Esophagus muscularis mucosa (tissue), 4 donors: ENCODE data around the gene ZAP70. TPM values are rescaled to one million over a fixed set of nuclear protein-coding genes. Genes with fewer than 3 reads are reported as not detected.

Experiments
- DNase-seq: peaks from one replicate; pipeline ENCODE4 v3.0.0-alpha.2; 2017; ENCODE audit errors: extremely low spot score
- H3K27ac ChIP-seq, 4 donors: fragments of 200-600 bp; sonication (generic); replicated peaks in 1 of 4; 1 replicate in 3 of 4; 2 replicates in 1 of 4; pipeline ENCODE4 v1.5.1; 2016 to 2019; ENCODE audit warnings: mild to moderate bottlenecking in 1 of 4
- H3K27me3 ChIP-seq, 4 donors: fragments of 200-600 bp; sonication (generic); one replicate each; pipeline versions ENCODE4 v1.5.1 to v1.6.0; 2016 to 2019
- H3K36me3 ChIP-seq, 4 donors: fragments of 200-600 bp; sonication (generic); one replicate each; pipeline ENCODE4 v1.5.1; 2016 to 2019
- H3K4me1 ChIP-seq, 4 donors: fragments of 200-600 bp; sonication (generic); one replicate each; pipeline ENCODE4 v1.5.1; 2016 to 2019
- H3K4me3 ChIP-seq, 4 donors: fragments of 200-600 bp; sonication (generic); 1 replicate in 2 of 4; 2 replicates in 2 of 4; pipeline ENCODE4 v1.5.1; 2016 to 2019; ENCODE audit warnings: mild to moderate bottlenecking in 4 of 4, moderate library complexity in 1 of 4
- H3K9me3 ChIP-seq, 4 donors: fragments of 200-600 bp; sonication (generic); 1 replicate in 3 of 4; 2 replicates in 1 of 4; pipeline ENCODE4 v1.5.1; 2016 to 2019
- CTCF ChIP-seq, 3 experiments: fragments of 200-600 bp in 2 of 3; fragments of 450-650 bp in 1 of 3; sonication (generic) in 2 of 3; IDR thresholded peaks; one replicate each; pipeline ENCODE4 v1.5.1; 2017 to 2019; ENCODE audit warnings: antibody characterized with exemption in 3 of 3, mild to moderate bottlenecking in 2 of 3, moderate library complexity in 1 of 3
- EP300 ChIP-seq: sonication (generic); formaldehyde crosslinking; IDR thresholded peaks from one replicate; pipeline ENCODE4 v1.6.1; 2017; ENCODE audit warnings: antibody characterized with exemption
- POLR2A ChIP-seq: fragments of 450-650 bp; IDR thresholded peaks from one replicate; pipeline ENCODE4 v1.6.1; 2017; ENCODE audit warnings: antibody characterized with exemption, moderate library complexity, mild to moderate bottlenecking, low read depth
- POLR2AphosphoS5 ChIP-seq, 2 donors: sonication (generic); formaldehyde crosslinking; IDR thresholded peaks; one replicate each; pipeline ENCODE4 v1.6.1; 2017; ENCODE audit warnings: antibody characterized with exemption in 2 of 2
- WGBS: methylation state at CpG from one replicate; pipeline ENCODE4 v1.1.5; 2018; 5-methylcytosine and 5-hydroxymethylcytosine counted together
- intact Hi-C: fragments of 100-400 bp; cut with DNase I; formaldehyde crosslinking; loops from one replicate; pipeline ENCODE4 v1.15.1; 2023
- total RNA-seq, 4 donors: library from RNA; depleted of rRNA; stranded (reverse); fragments of >200 nt; gene quantifications; one replicate each; pipeline versions ENCODE4 v1.1.0 to v1.2.1, GENCODE V29; 2016

ZAP70 gene
- total RNA-seq, 4 donors from 2014 or later: 1.2 to 3.5 (median 1.8) TPM

GRCh38 chr2:97735161-97735561, 21.8 kb downstream of the ZAP70 start:
- TF ChIP-seq POLR2A (no peak), POLR2AphosphoS5 (IDR thresholded peaks at IDR 0.05) (no peak), EP300 (no peak), CTCF (IDR thresholded peaks at IDR 0.05) (no peak)
- intact Hi-C loops: no loop called here
- Histone ChIP-seq H3K4me1 (no peaks in the 10 kb centered on the region), H3K27ac (no peak overlapping the region), H3K27me3 (no peaks in the 10 kb centered on the region), H3K4me3 (no peak overlapping the region), H3K9me3 (peaks cover 0 to 4% (median 4%) of the 10 kb centered on the region in 4 donors), H3K36me3 (no peaks in the 10 kb centered on the region)
- 93% methylated on average over 26 of the region's 29 CpGs for WGBS
- no peak for DNase-seq

- no peak overlapping the region for H3K27ac ChIP-seq
- H3K9me3 ChIP-seq: no peaks in the 10 kb centered on the region
- intact Hi-C loops: no loop called here
- no peaks in the 10 kb centered on the region for H3K27me3 ChIP-seq
- no peaks in the 10 kb centered on the region for H3K36me3 ChIP-seq
- peaks cover 0 to 7% (median 6%) of the 10 kb centered on the region in 4 donors for H3K4me1 ChIP-seq
- no peak for DNase-seq
- WGBS: 78% methylated on average over 4 of the region's 4 CpGs
- no peak overlapping the region for H3K4me3 ChIP-seq
- TF ChIP-seq POLR2A (no peak), CTCF (IDR thresholded peaks at IDR 0.05) (no peak), POLR2AphosphoS5 (IDR thresholded peaks at IDR 0.05) (no peak), EP300 (no peak)
Observed at GRCh38 chr2:97736185-97736584, 22.8 kb downstream of the ZAP70 start.

GRCh38 chr2:97736608-97737330, 23.4 kb downstream of the ZAP70 start:
- WGBS: 82% methylated on average over 13 of the region's 20 CpGs
- H3K27ac ChIP-seq: no peak overlapping the region
- H3K9me3 ChIP-seq: no peaks in the 10 kb centered on the region
- TF ChIP-seq POLR2AphosphoS5 (IDR thresholded peaks at IDR 0.05): no peak
- no peak for TF ChIP-seq POLR2A
- TF ChIP-seq EP300: no peak
- no peak for TF ChIP-seq CTCF (IDR thresholded peaks at IDR 0.05)
- DNase-seq: no peak
- no peak overlapping the region for H3K4me3 ChIP-seq
- H3K4me1 ChIP-seq: peaks cover 2 to 7% (median 6%) of the 10 kb centered on the region in 4 donors
- H3K27me3 ChIP-seq: no peaks in the 10 kb centered on the region
- intact Hi-C loops: no loop called here
- H3K36me3 ChIP-seq: no peaks in the 10 kb centered on the region

GRCh38 chr2:97737421-97738178, 24.2 kb downstream of the ZAP70 start:
- Histone ChIP-seq H3K4me3 (no peak overlapping the region), H3K4me1 (peaks cover 5 to 10% (median 6%) of the 10 kb centered on the region in 4 donors), H3K36me3 (no peaks in the 10 kb centered on the region), H3K27ac (no peak overlapping the region), H3K27me3 (no peaks in the 10 kb centered on the region), H3K9me3 (no peaks in the 10 kb centered on the region)
- DNase-seq: no peak
- WGBS: 94% methylated on average over 31 of the region's 32 CpGs
- intact Hi-C loops: no loop called here
- no peak for TF ChIP-seq POLR2A

GRCh38 chr2:97738179-97739019, 25.0 kb downstream of the ZAP70 start:
- no peak overlapping the region for H3K27ac ChIP-seq

More at GRCh38 chr2:97738179-97739019, 25.0 kb downstream of the ZAP70 start:
- DNase-seq: no peak
- Histone ChIP-seq H3K4me1 (peaks cover 5 to 11% (median 6%) of the 10 kb centered on the region in 4 donors), H3K27me3 (no peaks in the 10 kb centered on the region), H3K4me3 (no peak overlapping the region), H3K9me3 (no peaks in the 10 kb centered on the region), H3K36me3 (no peaks in the 10 kb centered on the region)
- intact Hi-C loops: no loop called here
- TF ChIP-seq EP300 (no peak), POLR2AphosphoS5 (IDR thresholded peaks at IDR 0.05) (no peak), POLR2A (no peak), CTCF (IDR thresholded peaks at IDR 0.05) (no peak)
- 93% methylated on average over 9 of the region's 9 CpGs for WGBS
